Measurements from ENCODE around the gene CHADL.
"Not testable (repeated sequence)": the region's sequence is repeated elsewhere in the genome, so short reads cannot be mapped to it uniquely, and the experiment has no call there.

Gene CHADL

GRCh38 chr22:41197038-41197972 lies 43.4 kb downstream of the CHADL start:
- no peak overlapping the region for H3K9ac ChIP-seq (ENCODE audit: low read depth, low read length)
- peaks cover 33% of the 10 kb centered on the region for H3K27me3 ChIP-seq (ENCODE audit: control insufficient read depth, insufficient read depth, low read length)
- peak overlapping the region; percentile 87 for H3K4me3 ChIP-seq (ENCODE audit: low read depth, low read length)
- no peaks in the 10 kb centered on the region for H3K9me3 ChIP-seq (ENCODE audit: control insufficient read depth, insufficient read depth, low read length)
- no peaks in the 10 kb centered on the region for H3K4me1 ChIP-seq (ENCODE audit: control insufficient read depth, insufficient read depth, low read length)
- H3K36me3 ChIP-seq (ENCODE audit: control insufficient read depth, insufficient read depth, low read length), result no peaks in the 10 kb centered on the region

- Histone ChIP-seq H3K4me1 (ENCODE audit: control insufficient read depth, insufficient read depth, low read length) (no peaks in the 10 kb centered on the region), H3K4me3 (ENCODE audit: low read depth, low read length) (no peak overlapping the region), H3K9ac (ENCODE audit: low read depth, low read length) (no peak overlapping the region), H3K36me3 (ENCODE audit: control insufficient read depth, insufficient read depth, low read length) (no peaks in the 10 kb centered on the region), H3K9me3 (ENCODE audit: control insufficient read depth, insufficient read depth, low read length) (no peaks in the 10 kb centered on the region), H3K27me3 (ENCODE audit: control insufficient read depth, insufficient read depth, low read length) (peaks cover 17% of the 10 kb centered on the region)
Measured at GRCh38 chr22:41193829-41194228, 46.9 kb downstream of the CHADL start.

GRCh38 chr22:41191467-41191866 lies 49.3 kb downstream of the CHADL start:
- Histone ChIP-seq H3K4me1 (ENCODE audit: control insufficient read depth, insufficient read depth, low read length) (no peaks in the 10 kb centered on the region), H3K9me3 (ENCODE audit: control insufficient read depth, insufficient read depth, low read length) (no peaks in the 10 kb centered on the region), H3K9ac (ENCODE audit: low read depth, low read length) (no peak overlapping the region), H3K4me3 (ENCODE audit: low read depth, low read length) (no peak overlapping the region), H3K27me3 (ENCODE audit: control insufficient read depth, insufficient read depth, low read length) (peaks cover under 1% of the 10 kb centered on the region), H3K36me3 (ENCODE audit: control insufficient read depth, insufficient read depth, low read length) (no peaks in the 10 kb centered on the region)

- H3K36me3 ChIP-seq (ENCODE audit: control insufficient read depth, insufficient read depth, low read length), result no peaks in the 10 kb centered on the region
- no peak overlapping the region for H3K4me3 ChIP-seq (ENCODE audit: low read depth, low read length)
- H3K9ac ChIP-seq (ENCODE audit: low read depth, low read length), result no peak overlapping the region
Measured at GRCh38 chr22:41184679-41185078, 56.1 kb downstream of the CHADL start.

GRCh38 chr22:41181349-41182241 lies 59.1 kb downstream of the CHADL start:
- H3K4me1 ChIP-seq (ENCODE audit: control insufficient read depth, insufficient read depth, low read length), result peaks cover 4% of the 10 kb centered on the region
- H3K4me3 ChIP-seq (ENCODE audit: low read depth, low read length), result no peak overlapping the region
- no peak overlapping the region for H3K9ac ChIP-seq (ENCODE audit: low read depth, low read length)
- peaks cover 21% of the 10 kb centered on the region for H3K36me3 ChIP-seq (ENCODE audit: control insufficient read depth, insufficient read depth, low read length)
- no peaks in the 10 kb centered on the region for H3K9me3 ChIP-seq (ENCODE audit: control insufficient read depth, insufficient read depth, low read length)
- no peaks in the 10 kb centered on the region for H3K27me3 ChIP-seq (ENCODE audit: control insufficient read depth, insufficient read depth, low read length)

More at GRCh38 chr22:41184679-41185078, 56.1 kb downstream of the CHADL start:
- Histone ChIP-seq H3K9me3 (ENCODE audit: control insufficient read depth, insufficient read depth, low read length) (no peaks in the 10 kb centered on the region), H3K4me1 (ENCODE audit: control insufficient read depth, insufficient read depth, low read length) (peaks cover 4% of the 10 kb centered on the region), H3K27me3 (ENCODE audit: control insufficient read depth, insufficient read depth, low read length) (no peaks in the 10 kb centered on the region)

GRCh38 chr22:41180926-41181325 lies 59.8 kb downstream of the CHADL start:
- Histone ChIP-seq H3K4me3 (ENCODE audit: low read depth, low read length) (no peak overlapping the region), H3K4me1 (ENCODE audit: control insufficient read depth, insufficient read depth, low read length) (peaks cover 4% of the 10 kb centered on the region), H3K36me3 (ENCODE audit: control insufficient read depth, insufficient read depth, low read length) (peaks cover 27% of the 10 kb centered on the region), H3K9me3 (ENCODE audit: control insufficient read depth, insufficient read depth, low read length) (no peaks in the 10 kb centered on the region), H3K9ac (ENCODE audit: low read depth, low read length) (no peak overlapping the region), H3K27me3 (ENCODE audit: control insufficient read depth, insufficient read depth, low read length) (no peaks in the 10 kb centered on the region)

GRCh38 chr22:41180362-41180761 lies 60.4 kb downstream of the CHADL start:
- H3K4me1 ChIP-seq (ENCODE audit: control insufficient read depth, insufficient read depth, low read length); H3K9me3 ChIP-seq (ENCODE audit: control insufficient read depth, insufficient read depth, low read length); H3K9ac ChIP-seq (ENCODE audit: low read depth, low read length); H3K27me3 ChIP-seq (ENCODE audit: control insufficient read depth, insufficient read depth, low read length); H3K4me3 ChIP-seq (ENCODE audit: low read depth, low read length): not testable (repeated sequence)
- peaks cover 32% of the 10 kb centered on the region for H3K36me3 ChIP-seq (ENCODE audit: control insufficient read depth, insufficient read depth, low read length)
